HG03025 (cell line): ENCODE measurements around the gene RPL6.

Source experiments
- ATAC-seq: cut with Tn5 transposase; IDR thresholded peaks from one replicate; pipeline ENCODE4 v1.9.1; 2021; ENCODE audit warnings: mild to moderate bottlenecking, moderate library complexity; ENCODE audit not compliant: unreplicated experiment, low FRiP score

Gene RPL6

GRCh38 chr12:112381406-112381882, 28.0 kb downstream of the RPL6 start:
- ATAC-seq = peak; percentile 55

GRCh38 chr12:112380663-112381405, 28.6 kb downstream of the RPL6 start:
- no peak for ATAC-seq

- ATAC-seq = no peak
These were observed 34.3 kb downstream of the RPL6 start for GRCh38 chr12:112375105-112375504.

- no peak for ATAC-seq
These were observed 35.2 kb downstream of the RPL6 start for GRCh38 chr12:112374166-112374740.

- ATAC-seq = no peak
These were observed 38.4 kb downstream of the RPL6 start for GRCh38 chr12:112370868-112371510.

GRCh38 chr12:112370199-112370598, 39.2 kb downstream of the RPL6 start:
- ATAC-seq = no peak

- ATAC-seq = no peak
These were observed 40.5 kb downstream of the RPL6 start for GRCh38 chr12:112368856-112369255.

- no peak for ATAC-seq
These were observed 41.4 kb downstream of the RPL6 start for GRCh38 chr12:112367965-112368364.

GRCh38 chr12:112362310-112362709, 47.1 kb downstream of the RPL6 start:
- ATAC-seq = no peak

- no peak for ATAC-seq
These were observed 48.1 kb downstream of the RPL6 start for GRCh38 chr12:112361271-112361670.

GRCh38 chr12:112359290-112359689, 50.1 kb downstream of the RPL6 start:
- ATAC-seq = no peak

- ATAC-seq = no peak
These were observed 52.2 kb downstream of the RPL6 start for GRCh38 chr12:112357214-112357613.
